Body of pancreas (tissue), 4 donors: ENCODE measurements around the gene ASTN2. TPM values are rescaled to one million over a fixed set of nuclear protein-coding genes. Genes with fewer than 3 reads are reported as not detected.

Experiments used
- ATAC-seq: fragments of 150-250 bp; one replicate; pipeline ENCODE4 v1.9.1; 2016
- DNase-seq, 4 donors: peaks; one replicate each; pipeline ENCODE4 v3.0.0-alpha.2; 2019
- H3K27ac ChIP-seq, 4 donors: fragments of 200-600 bp; sonication (generic); 1 replicate in 3 of 4; 2 replicates in 1 of 4; pipeline versions ENCODE4 v1.5.1 to v1.6.1; 2016 to 2019; ENCODE audit warnings: mild to moderate bottlenecking in 1 of 4, mixed read lengths in 1 of 4, moderate library complexity in 1 of 4
- H3K27me3 ChIP-seq, 2 donors: fragments of 200-600 bp; sonication (generic); one replicate each; pipeline ENCODE4 v1.6.0; 2016; ENCODE audit warnings: mild to moderate bottlenecking in 1 of 2
- H3K36me3 ChIP-seq, 2 donors: fragments of 200-600 bp; sonication (generic); replicated peaks in 1 of 2; 2 replicates each; pipeline ENCODE4 v1.5.1; 2016; ENCODE audit warnings: low read depth in 2 of 2; ENCODE audit not compliant: insufficient read depth in 1 of 2
- H3K4me1 ChIP-seq: fragments of 200-600 bp; sonication (generic); one replicate; pipeline ENCODE4 v1.6.0; 2016
- H3K4me3 ChIP-seq, 2 donors: fragments of 200-600 bp; sonication (generic); 1 replicate in 1 of 2; 2 replicates in 1 of 2; pipeline ENCODE4 v1.5.1; 2016 to 2019
- H3K9me3 ChIP-seq, 3 donors: fragments of 200-600 bp; sonication (generic); 1 replicate in 2 of 3; 2 replicates in 1 of 3; pipeline ENCODE4 v1.5.1; 2016
- CTCF ChIP-seq, 7 experiments: fragments of 450-650 bp in 4 of 7; fragments of 200-600 bp in 3 of 7; sonication (generic) in 3 of 7; IDR thresholded peaks; one replicate each; pipeline ENCODE4 v1.5.1; 2016 to 2019; ENCODE audit warnings: antibody characterized with exemption in 7 of 7
- POLR2A ChIP-seq, 3 donors: fragments of 450-650 bp; IDR thresholded peaks; one replicate each; pipeline ENCODE4 v1.6.1; 2016; ENCODE audit warnings: antibody characterized with exemption in 3 of 3, mild to moderate bottlenecking in 2 of 3
- WGBS, 2 donors: methylation state at CpG; one replicate each; pipeline ENCODE4 v1.1.5; 2017; 5-methylcytosine and 5-hydroxymethylcytosine counted together
- intact Hi-C: fragments of 100-400 bp; cut with DNase I; formaldehyde crosslinking; loops from one replicate; pipeline ENCODE4 v1.15.1; 2023
- total RNA-seq, 2 donors: library from RNA; depleted of rRNA; stranded (reverse); fragments of >200 nt; gene quantifications; one replicate each; pipeline ENCODE4 v1.1.0, GENCODE V29; 2016

ASTN2 gene
- total RNA-seq, 2 donors from 2014 or later: 8.2 to 9.6 TPM

- H3K9me3 ChIP-seq: no peaks in the 10 kb centered on the region
- no peaks in the 10 kb centered on the region for H3K4me1 ChIP-seq
- no peaks in the 10 kb centered on the region for H3K27me3 ChIP-seq
- intact Hi-C loops: loop anchor here (10.0 kb wide), 1 partner anchor 1062 kb away; no protein-coding TSS in a partner anchor
- no peak for DNase-seq
- no peaks in the 10 kb centered on the region for H3K36me3 ChIP-seq
- H3K4me3 ChIP-seq: no peak overlapping the region
- no peak for TF ChIP-seq CTCF (IDR thresholded peaks at IDR 0.05)
- WGBS, 2 donors: 84 to 87% methylated on average over 5 of the region's 5 CpGs
- ATAC-seq: no peak
- H3K27ac ChIP-seq: no peak overlapping the region
Measured at GRCh38 chr9:116656501-116656971, 758.3 kb downstream of the ASTN2 start.

DNA sequence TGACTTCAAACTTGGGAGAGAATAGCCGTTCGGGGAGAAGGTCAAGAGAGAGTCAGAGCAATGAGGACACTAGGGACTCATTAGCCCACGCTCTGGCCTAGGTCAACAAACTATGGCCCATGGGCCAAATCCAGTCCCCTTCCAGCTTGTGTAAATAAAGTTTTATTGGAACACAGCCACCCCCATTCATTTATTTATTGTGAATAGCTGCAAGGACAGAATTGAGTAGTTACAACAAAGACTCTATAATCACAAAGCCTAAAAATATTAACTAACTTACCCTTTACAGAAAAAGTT is 760.9 kb downstream of the ASTN2 start:
- DNase-seq (no peak), ATAC-seq (no peak)
- TF ChIP-seq CTCF (IDR thresholded peaks at IDR 0.05) (no peak), POLR2A (IDR thresholded peaks at IDR 0.05) (no peak)
- Histone ChIP-seq H3K36me3 (no peaks in the 10 kb centered on the region), H3K4me1 (no peaks in the 10 kb centered on the region), H3K9me3 (no peaks in the 10 kb centered on the region), H3K4me3 (no peak overlapping the region), H3K27ac (no peak overlapping the region), H3K27me3 (no peaks in the 10 kb centered on the region)
- 59 to 77% methylated on average over 3 of the region's 3 CpGs for WGBS, 2 donors
- intact Hi-C loops: loop anchor here (10.0 kb wide), 1 partner anchor 1059 kb away; no protein-coding TSS in a partner anchor

DNA sequence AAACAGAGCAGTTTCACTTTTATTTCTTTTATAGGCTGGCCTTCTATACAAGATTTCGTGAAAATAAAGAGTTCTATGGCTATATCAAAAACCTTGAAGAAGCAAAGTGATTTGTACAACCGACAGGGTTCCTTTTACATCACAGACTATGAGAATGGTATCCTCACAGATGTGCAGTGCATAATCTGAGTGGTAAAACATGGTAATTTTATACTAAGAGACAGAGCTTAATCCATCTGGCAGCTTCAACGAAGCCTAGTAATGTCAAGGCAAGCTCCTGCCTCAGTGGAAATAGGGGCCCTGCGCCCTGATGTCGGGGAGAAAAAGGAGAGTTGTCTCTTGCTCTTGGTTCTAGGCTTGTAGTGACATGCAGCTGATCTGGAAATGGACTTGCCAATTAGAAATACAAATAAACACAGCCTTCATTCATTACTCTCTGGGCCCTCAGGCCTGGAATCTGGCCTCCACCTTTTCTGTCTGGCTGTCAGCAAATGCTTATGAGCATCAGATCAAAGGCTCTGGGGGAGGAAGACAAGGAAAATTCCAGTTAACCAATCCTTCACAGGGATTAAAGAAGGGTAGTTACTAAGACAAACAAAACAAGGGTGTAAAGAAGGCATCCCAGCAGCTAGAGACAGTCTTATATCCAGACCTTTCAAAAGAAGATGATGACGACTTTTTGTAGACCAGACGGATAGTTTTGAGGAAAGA is 761.4 kb downstream of the ASTN2 start:
- H3K9me3 ChIP-seq: no peaks in the 10 kb centered on the region
- ATAC-seq: peak; percentile 21
- intact Hi-C loops: loop anchor here (10.0 kb wide), 1 partner anchor 1059 kb away; no protein-coding TSS in a partner anchor
- no peak for DNase-seq
- TF ChIP-seq POLR2A (IDR thresholded peaks at IDR 0.05) (no peak), CTCF (IDR thresholded peaks at IDR 0.05) (no peak)
- WGBS, 2 donors: 81 to 88% methylated on average over 7 of the region's 7 CpGs
- H3K27me3 ChIP-seq: no peaks in the 10 kb centered on the region
- no peak overlapping the region for H3K27ac ChIP-seq
- no peaks in the 10 kb centered on the region for H3K36me3 ChIP-seq
- H3K4me1 ChIP-seq: no peaks in the 10 kb centered on the region
- no peak overlapping the region for H3K4me3 ChIP-seq

DNA sequence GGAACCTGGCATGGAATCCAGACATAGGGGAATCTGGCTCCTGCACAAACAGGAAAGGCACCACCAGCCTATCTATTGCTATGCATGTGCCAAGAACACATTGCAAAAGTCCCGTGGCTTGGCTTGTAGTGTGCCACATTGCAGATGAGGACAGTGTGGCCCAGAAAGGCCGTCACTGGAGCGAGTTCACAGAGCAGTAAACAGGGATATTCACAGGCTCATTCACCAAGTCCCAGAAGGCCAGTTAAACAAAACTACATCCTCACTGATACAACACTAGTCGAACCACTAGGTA is 767.4 kb downstream of the ASTN2 start:
- Histone ChIP-seq H3K27ac (no peak overlapping the region), H3K4me1 (no peaks in the 10 kb centered on the region), H3K4me3 (no peak overlapping the region), H3K27me3 (no peaks in the 10 kb centered on the region), H3K9me3 (no peaks in the 10 kb centered on the region), H3K36me3 (no peaks in the 10 kb centered on the region)
- 64 to 70% methylated on average over 4 of the region's 4 CpGs for WGBS, 2 donors
- ATAC-seq: peak; percentile 24
- peak in 3 of 4 donors; percentile 15 to 24 (median 16) for DNase-seq
- intact Hi-C loops: loop anchor here (5.0 kb wide), 1 partner anchor 135 kb away; no protein-coding TSS in a partner anchor
- no peak for TF ChIP-seq CTCF (IDR thresholded peaks at IDR 0.05)
- no peak for TF ChIP-seq POLR2A (IDR thresholded peaks at IDR 0.05)
